HCT116 (cell line): ENCODE measurements around the gene MTFR1L. TPM values are rescaled to one million over a fixed set of nuclear protein-coding genes. Genes with fewer than 3 reads are reported as not detected.

Source experiments
- ATAC-seq: fragments of 200-7000 bp; cut with Tn5 transposase; 2 replicates; pipeline ENCODE4 v1.9.1; 2020; ENCODE audit warnings: mild to moderate bottlenecking, moderate library complexity
- BruUV-seq: library from RNA; stranded (reverse); fragments of 400-500 nt; replicated peaks from 2 replicates; lab custom pipeline; 2021; lab: Mats Ljungman, UMichigan
- CTCF ChIA-PET: fragments of 300-600 bp; sonication (Branson Sonifier 250); formaldehyde crosslinking; loops from one replicate; lab custom pipeline; 2021; ENCODE audit warnings: antibody characterized with exemption; lab: Charles Lee
- POLR2A ChIA-PET: fragments of 300-600, 350-600 bp; sonication (Branson Sonifier 250); formaldehyde crosslinking; loops from one replicate; lab custom pipeline; 2021; ENCODE audit warnings: antibody characterized with exemption; lab: Charles Lee
- RAD21 ChIA-PET, 2 experiments: fragments of 300-600 bp; sonication (Branson Sonifier 250); formaldehyde crosslinking; loops; one replicate each; lab custom pipeline; 2023; ENCODE audit warnings: low total read pairs in 2 of 2; ENCODE audit not compliant: uncharacterized antibody in 2 of 2, unreplicated experiment in 2 of 2, low non-redundant PET in 1 of 2; lab: Charles Lee
- DNase-seq: peaks from one replicate; pipeline ENCODE4 v3.0.0-alpha.2; 2010; ENCODE audit warnings: low read depth, low spot score
- H2AFZ ChIP-seq: fragments of 200-600 bp; shearing (Covaris generic), sonication (generic); 2 replicates; pipeline ENCODE4 v1.6.1; 2017; ENCODE audit warnings: low read depth, mixed run types, mixed read lengths, antibody characterized with exemption, low read length; ENCODE audit not compliant: poor library complexity, severe bottlenecking
- H3K27ac ChIP-seq: 2 replicates; pipeline ENCODE4 v1.5.1; 2012; ENCODE audit warnings: low read depth, low read length
- H3K27me3 ChIP-seq: fragments of 200-600 bp; sonication (generic); 2 replicates; pipeline ENCODE4 v1.6.1; 2016; ENCODE audit warnings: mixed run types, low read length, mixed read lengths; ENCODE audit not compliant: insufficient read depth
- H3K36me3 ChIP-seq, 2 experiments: fragments of 200-500 bp in 1 of 2; fragments of 200-600 bp in 1 of 2; sonication (Bioruptor generic) in 1 of 2; sonication (generic) in 1 of 2; 2 replicates each; pipeline versions ENCODE4 v1.5.1 to v1.6.1; 2014 to 2016; ENCODE audit warnings: low read length in 2 of 2, inconsistent platforms in 1 of 2, mixed read lengths in 1 of 2, mixed run types in 1 of 2; ENCODE audit not compliant: insufficient read depth in 2 of 2, control insufficient read depth in 1 of 2
- H3K4me1 ChIP-seq, 2 experiments: fragments of 200-600 bp in 1 of 2; sonication (generic) in 1 of 2; 2 replicates each; pipeline versions ENCODE4 v1.5.1 to v1.6.1; 2012 to 2017; ENCODE audit warnings: low read length in 2 of 2, inconsistent platforms in 1 of 2, mild to moderate bottlenecking in 1 of 2, mixed read lengths in 1 of 2, mixed run types in 1 of 2, moderate library complexity in 1 of 2; ENCODE audit not compliant: insufficient read depth in 2 of 2, control insufficient read depth in 1 of 2
- H3K4me2 ChIP-seq: fragments of 200-600 bp; sonication (generic); 2 replicates; pipeline ENCODE4 v1.6.1; 2017; ENCODE audit warnings: mixed run types, low read length, mixed read lengths
- H3K4me3 ChIP-seq, 2 experiments: fragments of 200-600 bp in 1 of 2; sonication (generic) in 1 of 2; replicated peaks in 1 of 2; 2 replicates each; pipeline ENCODE4 v1.5.1; 2011 to 2016; ENCODE audit warnings: low read length in 2 of 2, control low read depth in 1 of 2, low read depth in 1 of 2, mild to moderate bottlenecking in 1 of 2, mixed read lengths in 1 of 2, mixed run types in 1 of 2
- H3K79me2 ChIP-seq: fragments of 200-600 bp; sonication (generic); 2 replicates; pipeline ENCODE4 v1.6.1; 2017; ENCODE audit warnings: mild to moderate bottlenecking, mixed run types, low read length, moderate library complexity, mixed read lengths; ENCODE audit not compliant: insufficient read depth
- H3K9ac ChIP-seq: fragments of 200-600 bp; sonication (generic); 2 replicates; pipeline ENCODE4 v1.6.1; 2016; ENCODE audit warnings: low read length, mixed read lengths
- H3K9me2 ChIP-seq: fragments of 200-600 bp; sonication (generic), shearing (Covaris generic); 2 replicates; pipeline ENCODE4 v1.6.1; 2017; ENCODE audit warnings: mixed run types, mild to moderate bottlenecking, moderate library complexity; ENCODE audit not compliant: insufficient read depth
- H3K9me3 ChIP-seq, 2 experiments: fragments of 200-500 bp in 1 of 2; fragments of 200-600 bp in 1 of 2; sonication (Bioruptor generic) in 1 of 2; sonication (generic) in 1 of 2; 2 replicates each; pipeline ENCODE4 v1.6.1; 2014 to 2017; ENCODE audit warnings: low read length in 2 of 2, mixed read lengths in 2 of 2, inconsistent platforms in 1 of 2, low read depth in 1 of 2, mild to moderate bottlenecking in 1 of 2, mixed run types in 1 of 2, moderate library complexity in 1 of 2; ENCODE audit not compliant: control insufficient read depth in 1 of 2, insufficient read depth in 1 of 2
- H4K20me1 ChIP-seq: fragments of 200-600 bp; sonication (generic), shearing (Covaris generic); 2 replicates; pipeline ENCODE4 v1.6.1; 2017; ENCODE audit warnings: mixed run types, mild to moderate bottlenecking, moderate library complexity; ENCODE audit not compliant: insufficient read depth
- ELF1 ChIP-seq: IDR thresholded peaks from 2 replicates; pipeline ENCODE4 v1.6.1; 2012; ENCODE audit warnings: low read depth, borderline replicate concordance
- EZH2 ChIP-seq: fragments of 200-600 bp; sonication (generic); IDR thresholded peaks from 2 replicates; pipeline ENCODE4 v1.6.1; 2017; ENCODE audit warnings: antibody characterized with exemption, mixed run types
- EZH2phosphoT487 ChIP-seq: fragments of 200-600 bp; IDR thresholded peaks from 2 replicates; pipeline ENCODE4 v1.6.1; 2018; ENCODE audit warnings: antibody characterized with exemption, borderline replicate concordance
- JUND ChIP-seq: IDR thresholded peaks from 2 replicates; pipeline ENCODE4 v1.6.1; 2012
- MAX ChIP-seq: IDR thresholded peaks from 2 replicates; pipeline ENCODE4 v1.6.1; 2012
- POLR2A ChIP-seq: IDR thresholded peaks from 2 replicates; pipeline ENCODE4 v1.7.0; 2011; ENCODE audit warnings: borderline replicate concordance; ENCODE audit not compliant: insufficient read depth, insufficient read length; ENCODE audit errors: extremely low read depth
- POLR2AphosphoS5 ChIP-seq: IDR thresholded peaks from 2 replicates; pipeline ENCODE4 v1.6.1; 2011; ENCODE audit warnings: mild to moderate bottlenecking, low read depth, low read length, moderate library complexity
- RAD21 ChIP-seq: IDR thresholded peaks from 2 replicates; pipeline ENCODE4 v1.6.1; 2012; ENCODE audit warnings: low read depth, mild to moderate bottlenecking
- SIN3A ChIP-seq: IDR thresholded peaks from 2 replicates; pipeline ENCODE4 v1.6.1; 2012; ENCODE audit warnings: low read depth
- SP1 ChIP-seq: IDR thresholded peaks from 2 replicates; pipeline ENCODE4 v1.6.1; 2012; ENCODE audit warnings: low read depth
- TCF7L2 ChIP-seq: IDR thresholded peaks from 2 replicates; pipeline ENCODE4 v1.7.0; 2011; ENCODE audit warnings: borderline replicate concordance, inconsistent platforms; ENCODE audit not compliant: insufficient read depth, insufficient read length; ENCODE audit errors: extremely low read depth
- YY1 ChIP-seq: IDR thresholded peaks from 2 replicates; pipeline ENCODE4 v1.6.1; 2011; ENCODE audit warnings: low read length, low read depth, moderate library complexity, mild to moderate bottlenecking; ENCODE audit not compliant: insufficient replicate concordance; ENCODE audit errors: extremely low read depth
- ZFX ChIP-seq: fragments of 450-650 bp; IDR thresholded peaks from 2 replicates; pipeline ENCODE4 v1.6.1; 2017
- intact Hi-C: fragments of 100-400 bp; cut with micrococcal nuclease; formaldehyde crosslinking; loops from 2 replicates; pipeline ENCODE4 v1.10.0; 2022
- total RNA-seq: library from RNA; stranded (reverse); gene quantifications from one replicate; pipeline ENCODE4 v1.2.1, GENCODE V29; 2021; ENCODE audit not compliant: unreplicated experiment
- TF ChIP-seq, protein P1 (sequence below): IDR thresholded peaks from 2 replicates; pipeline ENCODE4 v1.6.1; 2012; ENCODE audit warnings: low read depth
- TF ChIP-seq, protein P2 (sequence below): IDR thresholded peaks from 2 replicates; pipeline ENCODE4 v1.6.1; 2011; ENCODE audit warnings: mild to moderate bottlenecking, low read length, moderate library complexity; ENCODE audit not compliant: insufficient replicate concordance; ENCODE audit errors: extremely low read depth
- TF ChIP-seq, protein P3 (sequence below): IDR thresholded peaks from 2 replicates; pipeline ENCODE4 v1.6.1; 2012

MTFR1L gene
- total RNA-seq, 1 experiment from 2014 or later: 35.8 TPM

- no peaks in the 10 kb centered on the region for H3K36me3 ChIP-seq
- no peaks in the 10 kb centered on the region for H3K27me3 ChIP-seq
- no peak overlapping the region for H2AFZ ChIP-seq
- CTCF ChIA-PET: no interaction called here
- H3K79me2 ChIP-seq: peaks cover 10% of the 10 kb centered on the region; the same call in 1 of the 2 replicates
- no peaks in the 10 kb centered on the region for H4K20me1 ChIP-seq
- no peak overlapping the region for H3K4me3 ChIP-seq
- RAD21 ChIA-PET: no interaction called here
- H3K9me2 ChIP-seq: no peaks in the 10 kb centered on the region
- no TSS peak for BruUV-seq
- H3K9me3 ChIP-seq: no peaks in the 10 kb centered on the region
- H3K9ac ChIP-seq: no peak overlapping the region
- H3K4me2 ChIP-seq: no peak overlapping the region
- peaks cover 27 to 49% of the 10 kb centered on the region in 2 experiments for H3K4me1 ChIP-seq
- TF ChIP-seq RAD21 (no peak), POLR2AphosphoS5 (no peak), SP1 (no peak), ZFX (no peak), ELF1 (no peak), JUND (no peak), SIN3A (no peak), EZH2phosphoT487 (no peak), YY1 (no peak), MAX (no peak), EZH2 (no peak), POLR2A (no peak), TCF7L2 (no peak)
- TF ChIP-seq, protein P1, sequence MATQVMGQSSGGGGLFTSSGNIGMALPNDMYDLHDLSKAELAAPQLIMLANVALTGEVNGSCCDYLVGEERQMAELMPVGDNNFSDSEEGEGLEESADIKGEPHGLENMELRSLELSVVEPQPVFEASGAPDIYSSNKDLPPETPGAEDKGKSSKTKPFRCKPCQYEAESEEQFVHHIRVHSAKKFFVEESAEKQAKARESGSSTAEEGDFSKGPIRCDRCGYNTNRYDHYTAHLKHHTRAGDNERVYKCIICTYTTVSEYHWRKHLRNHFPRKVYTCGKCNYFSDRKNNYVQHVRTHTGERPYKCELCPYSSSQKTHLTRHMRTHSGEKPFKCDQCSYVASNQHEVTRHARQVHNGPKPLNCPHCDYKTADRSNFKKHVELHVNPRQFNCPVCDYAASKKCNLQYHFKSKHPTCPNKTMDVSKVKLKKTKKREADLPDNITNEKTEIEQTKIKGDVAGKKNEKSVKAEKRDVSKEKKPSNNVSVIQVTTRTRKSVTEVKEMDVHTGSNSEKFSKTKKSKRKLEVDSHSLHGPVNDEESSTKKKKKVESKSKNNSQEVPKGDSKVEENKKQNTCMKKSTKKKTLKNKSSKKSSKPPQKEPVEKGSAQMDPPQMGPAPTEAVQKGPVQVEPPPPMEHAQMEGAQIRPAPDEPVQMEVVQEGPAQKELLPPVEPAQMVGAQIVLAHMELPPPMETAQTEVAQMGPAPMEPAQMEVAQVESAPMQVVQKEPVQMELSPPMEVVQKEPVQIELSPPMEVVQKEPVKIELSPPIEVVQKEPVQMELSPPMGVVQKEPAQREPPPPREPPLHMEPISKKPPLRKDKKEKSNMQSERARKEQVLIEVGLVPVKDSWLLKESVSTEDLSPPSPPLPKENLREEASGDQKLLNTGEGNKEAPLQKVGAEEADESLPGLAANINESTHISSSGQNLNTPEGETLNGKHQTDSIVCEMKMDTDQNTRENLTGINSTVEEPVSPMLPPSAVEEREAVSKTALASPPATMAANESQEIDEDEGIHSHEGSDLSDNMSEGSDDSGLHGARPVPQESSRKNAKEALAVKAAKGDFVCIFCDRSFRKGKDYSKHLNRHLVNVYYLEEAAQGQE: no peak
- TF ChIP-seq, protein P2, sequence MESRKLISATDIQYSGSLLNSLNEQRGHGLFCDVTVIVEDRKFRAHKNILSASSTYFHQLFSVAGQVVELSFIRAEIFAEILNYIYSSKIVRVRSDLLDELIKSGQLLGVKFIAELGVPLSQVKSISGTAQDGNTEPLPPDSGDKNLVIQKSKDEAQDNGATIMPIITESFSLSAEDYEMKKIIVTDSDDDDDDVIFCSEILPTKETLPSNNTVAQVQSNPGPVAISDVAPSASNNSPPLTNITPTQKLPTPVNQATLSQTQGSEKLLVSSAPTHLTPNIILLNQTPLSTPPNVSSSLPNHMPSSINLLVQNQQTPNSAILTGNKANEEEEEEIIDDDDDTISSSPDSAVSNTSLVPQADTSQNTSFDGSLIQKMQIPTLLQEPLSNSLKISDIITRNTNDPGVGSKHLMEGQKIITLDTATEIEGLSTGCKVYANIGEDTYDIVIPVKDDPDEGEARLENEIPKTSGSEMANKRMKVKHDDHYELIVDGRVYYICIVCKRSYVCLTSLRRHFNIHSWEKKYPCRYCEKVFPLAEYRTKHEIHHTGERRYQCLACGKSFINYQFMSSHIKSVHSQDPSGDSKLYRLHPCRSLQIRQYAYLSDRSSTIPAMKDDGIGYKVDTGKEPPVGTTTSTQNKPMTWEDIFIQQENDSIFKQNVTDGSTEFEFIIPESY: no peak
- TF ChIP-seq, protein P3, sequence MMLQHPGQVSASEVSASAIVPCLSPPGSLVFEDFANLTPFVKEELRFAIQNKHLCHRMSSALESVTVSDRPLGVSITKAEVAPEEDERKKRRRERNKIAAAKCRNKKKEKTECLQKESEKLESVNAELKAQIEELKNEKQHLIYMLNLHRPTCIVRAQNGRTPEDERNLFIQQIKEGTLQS: no peak
- no peak overlapping the region for H3K27ac ChIP-seq
- no peak for ATAC-seq
- DNase-seq: no peak
- intact Hi-C loops: no loop called here
- POLR2A ChIA-PET: no interaction called here
Observed at GRCh38 chr1:25869909-25870606, 50.3 kb downstream of the MTFR1L start.
